Measurements from ENCODE around the gene CLSTN2.

- TF ChIP-seq POLR2A (IDR thresholded peaks at IDR 0.05) (no peak), CTCF (IDR thresholded peaks at IDR 0.05) (peak in 2 of 3 experiments; percentile 19 to 23)
Observed at GRCh38 chr3:139934613-139935015, 371 bp upstream of the CLSTN2 start.
